Subcutaneous adipose tissue (tissue), 4 donors: ENCODE results near the gene DUS1L. TPM values are rescaled to one million over a fixed set of nuclear protein-coding genes. Genes with fewer than 3 reads are reported as not detected.

Experiments used
- CTCF ChIP-seq: fragments of 450-650 bp; IDR thresholded peaks from one replicate; pipeline ENCODE4 v1.5.1; 2016; ENCODE audit warnings: low read depth, mild to moderate bottlenecking, control low read depth, antibody characterized with exemption, moderate library complexity
- total RNA-seq, 4 donors: library from RNA; depleted of rRNA; stranded (reverse); fragments of >200 nt; gene quantifications; one replicate each; pipeline ENCODE4 v1.1.0, GENCODE V29; 2016

DUS1L gene
- total RNA-seq, 4 donors from 2014 or later: 45.0 to 147 (median 52.3) TPM

- TF ChIP-seq CTCF: no peak
These were observed 10.6 kb upstream of the DUS1L start for GRCh38 chr17:82076018-82076784.

- TF ChIP-seq CTCF: no peak
These were observed 7.8 kb upstream of the DUS1L start for GRCh38 chr17:82073446-82073845.

GRCh38 chr17:82072827-82073226 lies 7.2 kb upstream of the DUS1L start:
- no peak for TF ChIP-seq CTCF

- no peak for TF ChIP-seq CTCF
These were observed 5.0 kb upstream of the DUS1L start for GRCh38 chr17:82070611-82071010.

GRCh38 chr17:82065193-82065637 lies 389 bp downstream of the DUS1L start:
- TF ChIP-seq CTCF: no peak

GRCh38 chr17:82064433-82065192 lies 991 bp downstream of the DUS1L start:
- TF ChIP-seq CTCF: no peak
